Astrocyte (in vitro differentiated cells and primary cell): Measurements from ENCODE around the gene PSME3IP1.

ENCODE experiments used
- CTCF ChIP-seq: IDR thresholded peaks from 2 replicates; pipeline ENCODE4 v1.5.1; 2011; ENCODE audit warnings: low read depth, mild to moderate bottlenecking, inconsistent platforms, low read length, moderate library complexity; ENCODE audit not compliant: insufficient read depth
- EZH2 ChIP-seq: IDR thresholded peaks from 2 replicates; pipeline ENCODE4 v1.6.1; 2012; ENCODE audit warnings: mild to moderate bottlenecking, low read length, inconsistent platforms; ENCODE audit not compliant: insufficient read depth

GRCh38 chr16:57150682-57151330 is 35.0 kb downstream of the PSME3IP1 start:
- TF ChIP-seq CTCF, result no peak
- no peak for TF ChIP-seq EZH2
